Activated CD4-positive, alpha-beta memory T cell treated with anti-CD3 and anti-CD28 coated beads, Interleukin-2, amount 10 ng/mL, durations not matched to agents 7 days and 5 days (primary cell): ENCODE results near the gene TRABD2B. TPM values are rescaled to one million over a fixed set of nuclear protein-coding genes. Genes with fewer than 3 reads are reported as not detected.

ENCODE experiments used
- CTCF ChIA-PET: fragments of 350-600 bp; sonication (Branson Sonifier 250); formaldehyde crosslinking; loops from one replicate; lab custom pipeline; 2021; ENCODE audit warnings: antibody characterized with exemption, inconsistent platforms; lab: Charles Lee
- POLR2A ChIA-PET: fragments of 350-600 bp; sonication (Branson Sonifier 250); formaldehyde crosslinking; loops from one replicate; lab custom pipeline; 2021; ENCODE audit warnings: antibody characterized with exemption; lab: Charles Lee
- DNase-seq: peaks from one replicate; pipeline ENCODE4 v3.0.0-alpha.2; 2020
- H3K27ac Mint-ChIP-seq: one replicate; pipeline ENCODE4 v1.8.0; 2021; ENCODE audit warnings: mild to moderate bottlenecking, mixed read lengths
- H3K27me3 Mint-ChIP-seq: one replicate; pipeline ENCODE4 v1.8.0; 2021; ENCODE audit warnings: mixed read lengths
- H3K36me3 Mint-ChIP-seq: one replicate; pipeline ENCODE4 v1.8.0; 2021; ENCODE audit warnings: low read depth, mixed read lengths
- H3K4me1 Mint-ChIP-seq: one replicate; pipeline ENCODE4 v1.8.0; 2021; ENCODE audit warnings: mixed read lengths
- H3K4me3 Mint-ChIP-seq: one replicate; pipeline ENCODE4 v1.8.0; 2021; ENCODE audit warnings: mild to moderate bottlenecking, mixed read lengths
- H3K9me3 Mint-ChIP-seq: one replicate; pipeline ENCODE4 v1.8.0; 2021; ENCODE audit warnings: mixed read lengths
- total RNA-seq, 2 experiments: library from RNA; stranded (reverse); gene quantifications; one replicate each; pipeline ENCODE4 v1.2.3, GENCODE V29; 2021

Gene TRABD2B
- total RNA-seq, 2 experiments from 2014 or later, result not detected

- Mint-ChIP-seq H3K27me3 (no peaks in the 10 kb centered on the region), H3K9me3 (no peaks in the 10 kb centered on the region), H3K27ac (no peak overlapping the region), H3K4me1 (no peaks in the 10 kb centered on the region), H3K36me3 (no peaks in the 10 kb centered on the region), H3K4me3 (no peak overlapping the region)
- DNase-seq, result no peak
- POLR2A ChIA-PET, result no interaction called here
- CTCF ChIA-PET, result no interaction called here
Observed at GRCh38 chr1:48030211-48030610, 33.0 kb upstream of the TRABD2B start.

- no peaks in the 10 kb centered on the region for H3K9me3 Mint-ChIP-seq
- H3K4me3 Mint-ChIP-seq, result no peak overlapping the region
- CTCF ChIA-PET, result no interaction called here
- no peaks in the 10 kb centered on the region for H3K27me3 Mint-ChIP-seq
- no peaks in the 10 kb centered on the region for H3K36me3 Mint-ChIP-seq
- POLR2A ChIA-PET, result no interaction called here
- no peaks in the 10 kb centered on the region for H3K4me1 Mint-ChIP-seq
- no peak overlapping the region for H3K27ac Mint-ChIP-seq
- DNase-seq, result no peak
Observed at GRCh38 chr1:48028218-48029069, 31.3 kb upstream of the TRABD2B start.

- POLR2A ChIA-PET, result no interaction called here
- H3K4me3 Mint-ChIP-seq, result no peak overlapping the region
- CTCF ChIA-PET, result no interaction called here
- no peak overlapping the region for H3K27ac Mint-ChIP-seq
- H3K9me3 Mint-ChIP-seq, result no peaks in the 10 kb centered on the region
- H3K4me1 Mint-ChIP-seq, result no peaks in the 10 kb centered on the region
- H3K36me3 Mint-ChIP-seq, result no peaks in the 10 kb centered on the region
- no peak for DNase-seq
- H3K27me3 Mint-ChIP-seq, result no peaks in the 10 kb centered on the region
Observed at GRCh38 chr1:48027533-48027835, 30.3 kb upstream of the TRABD2B start.

GRCh38 chr1:48026701-48027532 is 29.7 kb upstream of the TRABD2B start:
- H3K9me3 Mint-ChIP-seq, result no peaks in the 10 kb centered on the region
- no peak overlapping the region for H3K27ac Mint-ChIP-seq
- POLR2A ChIA-PET, result no interaction called here
- H3K4me1 Mint-ChIP-seq, result no peaks in the 10 kb centered on the region
- no peaks in the 10 kb centered on the region for H3K27me3 Mint-ChIP-seq
- H3K36me3 Mint-ChIP-seq, result no peaks in the 10 kb centered on the region
- H3K4me3 Mint-ChIP-seq, result no peak overlapping the region
- DNase-seq, result no peak
- CTCF ChIA-PET, result no interaction called here

- DNase-seq, result no peak
- POLR2A ChIA-PET, result no interaction called here
- H3K27ac Mint-ChIP-seq, result no peak overlapping the region
- H3K36me3 Mint-ChIP-seq, result no peaks in the 10 kb centered on the region
- H3K9me3 Mint-ChIP-seq, result no peaks in the 10 kb centered on the region
- no peaks in the 10 kb centered on the region for H3K27me3 Mint-ChIP-seq
- no peak overlapping the region for H3K4me3 Mint-ChIP-seq
- CTCF ChIA-PET, result interaction anchor here (1.6 to 2.0 kb wide), 2 partner anchors 29 to 83 kb away, joined by 3 to 5 read pairs; partner anchors contain the start of gene TRABD2B
- no peaks in the 10 kb centered on the region for H3K4me1 Mint-ChIP-seq
Observed at GRCh38 chr1:48026275-48026674, 29.1 kb upstream of the TRABD2B start.

- Mint-ChIP-seq H3K27me3 (peaks cover 6% of the 10 kb centered on the region), H3K4me1 (no peaks in the 10 kb centered on the region), H3K9me3 (no peaks in the 10 kb centered on the region), H3K36me3 (no peaks in the 10 kb centered on the region), H3K4me3 (no peak overlapping the region), H3K27ac (no peak overlapping the region)
- CTCF ChIA-PET, result interaction anchor here (1.6 to 2.0 kb wide), 2 partner anchors 28 to 84 kb away, joined by 3 to 5 read pairs; partner anchors contain the start of gene TRABD2B
- POLR2A ChIA-PET, result no interaction called here
- DNase-seq, result no peak
Observed at GRCh38 chr1:48025076-48025475, 27.9 kb upstream of the TRABD2B start.

- ChIA-PET POLR2A (no interaction called here), CTCF (no interaction called here)
- H3K9me3 Mint-ChIP-seq, result no peaks in the 10 kb centered on the region
- peaks cover 6% of the 10 kb centered on the region for H3K27me3 Mint-ChIP-seq
- H3K36me3 Mint-ChIP-seq, result no peaks in the 10 kb centered on the region
- DNase-seq, result no peak
- H3K4me3 Mint-ChIP-seq, result no peak overlapping the region
- no peak overlapping the region for H3K27ac Mint-ChIP-seq
- H3K4me1 Mint-ChIP-seq, result no peaks in the 10 kb centered on the region
Observed at GRCh38 chr1:48023488-48023887, 26.3 kb upstream of the TRABD2B start.

GRCh38 chr1:48022306-48022705 is 25.1 kb upstream of the TRABD2B start:
- no peak overlapping the region for H3K4me3 Mint-ChIP-seq
- ChIA-PET POLR2A (no interaction called here), CTCF (no interaction called here)

GRCh38 chr1:48021792-48022191 is 24.6 kb upstream of the TRABD2B start:
- Mint-ChIP-seq H3K36me3 (no peaks in the 10 kb centered on the region), H3K4me1 (no peaks in the 10 kb centered on the region), H3K9me3 (no peaks in the 10 kb centered on the region), H3K27ac (no peak overlapping the region), H3K4me3 (no peak overlapping the region), H3K27me3 (peaks cover 8% of the 10 kb centered on the region)
- DNase-seq, result no peak
- POLR2A ChIA-PET, result no interaction called here
- CTCF ChIA-PET, result no interaction called here

More at GRCh38 chr1:48022306-48022705, 25.1 kb upstream of the TRABD2B start:
- H3K27me3 Mint-ChIP-seq, result peaks cover 6% of the 10 kb centered on the region
- DNase-seq, result no peak
- no peak overlapping the region for H3K27ac Mint-ChIP-seq
- H3K36me3 Mint-ChIP-seq, result no peaks in the 10 kb centered on the region
- H3K4me1 Mint-ChIP-seq, result no peaks in the 10 kb centered on the region
- H3K9me3 Mint-ChIP-seq, result no peaks in the 10 kb centered on the region

GRCh38 chr1:48019714-48020315 is 22.6 kb upstream of the TRABD2B start:
- ChIA-PET POLR2A (no interaction called here), CTCF (interaction anchor here (1.8 kb wide), 1 partner anchor 22 kb away, joined by 7 read pairs; the partner anchor contains the start of gene TRABD2B)
- DNase-seq, result no peak
- peaks cover 19% of the 10 kb centered on the region for H3K27me3 Mint-ChIP-seq
- H3K36me3 Mint-ChIP-seq, result no peaks in the 10 kb centered on the region
- no peaks in the 10 kb centered on the region for H3K4me1 Mint-ChIP-seq
- H3K27ac Mint-ChIP-seq, result no peak overlapping the region
- no peaks in the 10 kb centered on the region for H3K9me3 Mint-ChIP-seq
- H3K4me3 Mint-ChIP-seq, result no peak overlapping the region

GRCh38 chr1:48018799-48019198 is 21.6 kb upstream of the TRABD2B start:
- CTCF ChIA-PET, result interaction anchor here (1.8 kb wide), 1 partner anchor 21 kb away, joined by 7 read pairs; the partner anchor contains the start of gene TRABD2B
- H3K27me3 Mint-ChIP-seq, result peaks cover 23% of the 10 kb centered on the region

GRCh38 chr1:48017716-48018115 is 20.5 kb upstream of the TRABD2B start:
- Mint-ChIP-seq H3K27me3 (peaks cover 25% of the 10 kb centered on the region), H3K27ac (no peak overlapping the region), H3K36me3 (no peaks in the 10 kb centered on the region), H3K9me3 (no peaks in the 10 kb centered on the region), H3K4me3 (no peak overlapping the region), H3K4me1 (no peaks in the 10 kb centered on the region)
- ChIA-PET CTCF (interaction anchor here (1.7 kb wide), 1 partner anchor 20 kb away, joined by 6 read pairs; the partner anchor contains the start of gene TRABD2B), POLR2A (no interaction called here)
- DNase-seq, result no peak

More at GRCh38 chr1:48018799-48019198, 21.6 kb upstream of the TRABD2B start:
- H3K4me1 Mint-ChIP-seq, result no peaks in the 10 kb centered on the region
- no peaks in the 10 kb centered on the region for H3K36me3 Mint-ChIP-seq
- no peak overlapping the region for H3K4me3 Mint-ChIP-seq
- no peak overlapping the region for H3K27ac Mint-ChIP-seq
- POLR2A ChIA-PET, result no interaction called here
- DNase-seq, result no peak
- no peaks in the 10 kb centered on the region for H3K9me3 Mint-ChIP-seq

GRCh38 chr1:48016515-48016914 is 19.3 kb upstream of the TRABD2B start:
- H3K4me3 Mint-ChIP-seq, result no peak overlapping the region
- DNase-seq, result peak; percentile 0
- CTCF ChIA-PET, result interaction anchor here (1.7 kb wide), 1 partner anchor 19 kb away, joined by 6 read pairs; the partner anchor contains the start of gene TRABD2B
- H3K36me3 Mint-ChIP-seq, result no peaks in the 10 kb centered on the region
- no peaks in the 10 kb centered on the region for H3K4me1 Mint-ChIP-seq
- POLR2A ChIA-PET, result no interaction called here
- peaks cover 29% of the 10 kb centered on the region for H3K27me3 Mint-ChIP-seq
- no peak overlapping the region for H3K27ac Mint-ChIP-seq
- H3K9me3 Mint-ChIP-seq, result no peaks in the 10 kb centered on the region
